ENCODE measurements around the gene ZFP82. TPM values are rescaled to one million over a fixed set of nuclear protein-coding genes. Genes with fewer than 3 reads are reported as not detected.

The ZFP82 gene
- total RNA-seq, 1 experiment from 2014 or later, result 3.4 TPM

DNA sequence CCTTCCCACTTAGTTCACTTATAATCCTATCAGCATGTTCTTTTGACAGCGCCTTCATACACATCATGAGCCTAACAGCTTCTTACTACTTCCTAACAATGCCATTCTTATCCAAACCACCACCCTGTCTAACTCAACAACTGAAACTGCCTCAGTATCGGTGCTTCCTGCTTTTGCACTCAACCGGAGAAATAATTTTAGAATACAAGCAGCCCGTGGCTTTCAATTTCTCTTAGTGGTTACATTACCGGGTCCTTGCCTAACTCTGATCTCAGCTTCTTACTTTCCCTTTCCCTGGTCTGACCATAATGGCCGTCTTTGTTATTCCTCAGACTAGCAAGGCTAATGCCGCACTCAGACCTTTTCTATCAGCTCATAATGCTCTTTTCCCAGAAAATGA is 17.0 kb downstream of the ZFP82 start:
- H3K4me3 ChIP-seq, result no peak overlapping the region
- H3K27me3 ChIP-seq (replicated peaks), result no peaks in the 10 kb centered on the region
- H3K36me3 ChIP-seq, result peaks cover 7% of the 10 kb centered on the region
- H3K9me3 ChIP-seq (replicated peaks), result 0 out of 2 replicates have a peak, but pooled peaks cover 6% of the 10 kb centered on the region
- no peak for DNase-seq (ENCODE audit: low read depth in 1 of 2, low spot score in 2 of 2)
- H3K27ac ChIP-seq, result no peak overlapping the region
- no peaks in the 10 kb centered on the region for H3K4me1 ChIP-seq (replicated peaks)

- Histone ChIP-seq H3K4me1 (replicated peaks) (no peaks in the 10 kb centered on the region), H3K36me3 (peaks cover 15% of the 10 kb centered on the region), H3K27ac (no peak overlapping the region), H3K9me3 (replicated peaks) (peaks cover 15% of the 10 kb centered on the region), H3K4me3 (no peak overlapping the region), H3K27me3 (replicated peaks) (no peaks in the 10 kb centered on the region)
- DNase-seq (ENCODE audit: low read depth in 1 of 2, low spot score in 2 of 2), result no peak
Measured at GRCh38 chr19:36398571-36398970, 19.9 kb downstream of the ZFP82 start.

DNA sequence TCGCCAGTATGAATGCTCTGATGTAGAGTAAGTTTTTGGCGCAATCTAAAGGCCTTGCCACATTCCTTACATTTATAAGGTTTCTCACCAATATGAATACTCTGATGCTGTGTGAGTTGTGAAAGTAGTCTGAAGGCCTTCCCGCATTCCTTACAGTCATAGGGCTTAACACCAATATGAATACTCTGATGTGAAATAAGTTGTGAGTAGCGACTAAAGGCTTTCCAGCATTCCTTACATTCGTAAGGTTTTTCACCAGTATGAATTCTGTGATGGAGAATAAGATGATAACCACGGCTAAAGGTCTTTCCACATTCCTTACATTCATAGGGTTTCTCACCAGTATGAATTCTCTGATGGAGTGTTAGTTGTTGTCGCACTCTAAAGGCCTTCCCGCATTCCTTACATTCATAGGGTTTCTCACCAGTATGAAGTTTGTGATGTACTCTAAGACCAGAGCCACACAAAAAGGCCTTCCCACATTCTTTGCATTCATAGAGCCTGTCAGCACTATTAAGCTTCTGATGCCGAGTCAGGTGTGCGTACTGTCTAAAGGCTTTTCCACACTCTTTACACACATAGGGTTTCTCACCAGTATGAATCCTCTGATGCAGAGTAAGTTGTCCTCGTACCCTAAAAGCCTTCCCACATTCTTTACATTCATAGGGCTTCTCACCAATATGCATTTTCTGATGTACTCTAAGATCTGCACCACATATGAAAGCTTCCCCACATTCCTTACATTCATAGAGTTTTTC is 25.3 kb downstream of the ZFP82 start:
- peaks cover 34% of the 10 kb centered on the region for H3K9me3 ChIP-seq (replicated peaks)
- H3K4me3 ChIP-seq, result no peak overlapping the region
- H3K27ac ChIP-seq, result no peak overlapping the region
- DNase-seq (ENCODE audit: low read depth in 1 of 2, low spot score in 2 of 2), result no peak
- H3K27me3 ChIP-seq (replicated peaks), result no peaks in the 10 kb centered on the region
- H3K4me1 ChIP-seq (replicated peaks), result no peaks in the 10 kb centered on the region
- peaks cover 27% of the 10 kb centered on the region for H3K36me3 ChIP-seq

GRCh38 chr19:36379510-36379819 is 39.0 kb downstream of the ZFP82 start:
- Histone ChIP-seq H3K36me3 (no peaks in the 10 kb centered on the region), H3K27me3 (replicated peaks) (no peaks in the 10 kb centered on the region), H3K4me3 (peak overlapping the region; percentile 52), H3K4me1 (replicated peaks) (no peaks in the 10 kb centered on the region), H3K9me3 (replicated peaks) (peaks cover 6% of the 10 kb centered on the region; the same call in 1 of the 2 replicates), H3K27ac (no peak overlapping the region)
- DNase-seq (ENCODE audit: low read depth in 1 of 2, low spot score in 2 of 2), result no peak

GRCh38 chr19:36378625-36379509 is 39.6 kb downstream of the ZFP82 start, which contains the start of gene ZFP14:
TSS of gene ZFP14 (minus strand) at chr19:36379201. CDS start at chr19:36367892, 11,309 bp downstream.
- Histone ChIP-seq H3K4me3 (peak within 1 kb of the TSS; percentile 52), H3K27ac (no peak within 1 kb of the TSS), H3K4me1 (replicated peaks) (no peaks in the 10 kb centered on the region), H3K9me3 (replicated peaks) (peaks cover 6% of the 10 kb centered on the region; the same call in 1 of the 2 replicates), H3K36me3 (no peaks in the 10 kb centered on the region), H3K27me3 (replicated peaks) (no peaks in the 10 kb centered on the region)
- peak; percentile 77 to 82 for DNase-seq (ENCODE audit: low read depth in 1 of 2, low spot score in 2 of 2)

DNA sequence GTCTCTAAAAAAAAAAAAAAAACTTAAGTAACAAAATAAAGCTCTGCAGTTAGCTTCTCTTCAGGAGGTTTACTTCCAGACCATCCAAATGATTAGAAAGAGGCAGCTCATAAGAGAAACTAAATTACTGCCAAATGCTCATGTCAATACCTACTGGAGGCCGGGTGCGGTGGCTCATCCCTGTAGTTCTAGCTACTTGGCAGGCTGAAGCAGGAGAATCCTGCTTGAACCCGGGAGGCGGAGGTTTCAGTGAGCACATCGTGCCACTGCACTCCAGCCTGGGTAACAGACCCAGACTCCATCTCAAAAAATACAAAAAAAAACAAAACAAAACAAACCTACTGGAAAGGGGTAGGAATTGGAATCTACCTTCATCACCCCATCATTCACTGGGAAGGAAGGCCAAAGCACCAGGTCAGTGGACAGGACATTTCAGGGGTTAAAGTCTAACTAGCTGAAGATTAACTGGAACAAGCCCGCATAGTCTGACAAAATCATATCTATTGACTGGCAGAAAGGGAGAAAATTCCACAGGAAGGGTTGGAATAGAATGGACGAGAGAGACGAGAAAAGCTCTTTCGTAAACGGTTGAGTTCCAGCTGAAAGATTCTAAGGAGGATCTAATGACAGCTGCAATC is 40.8 kb downstream of the ZFP82 start:
- Histone ChIP-seq H3K27me3 (replicated peaks) (no peaks in the 10 kb centered on the region), H3K4me3 (no peak overlapping the region), H3K9me3 (replicated peaks) (peaks cover 6% of the 10 kb centered on the region; the same call in 1 of the 2 replicates), H3K27ac (no peak overlapping the region), H3K36me3 (no peaks in the 10 kb centered on the region), H3K4me1 (replicated peaks) (no peaks in the 10 kb centered on the region)
- no peak for DNase-seq (ENCODE audit: low read depth in 1 of 2, low spot score in 2 of 2)

DNA sequence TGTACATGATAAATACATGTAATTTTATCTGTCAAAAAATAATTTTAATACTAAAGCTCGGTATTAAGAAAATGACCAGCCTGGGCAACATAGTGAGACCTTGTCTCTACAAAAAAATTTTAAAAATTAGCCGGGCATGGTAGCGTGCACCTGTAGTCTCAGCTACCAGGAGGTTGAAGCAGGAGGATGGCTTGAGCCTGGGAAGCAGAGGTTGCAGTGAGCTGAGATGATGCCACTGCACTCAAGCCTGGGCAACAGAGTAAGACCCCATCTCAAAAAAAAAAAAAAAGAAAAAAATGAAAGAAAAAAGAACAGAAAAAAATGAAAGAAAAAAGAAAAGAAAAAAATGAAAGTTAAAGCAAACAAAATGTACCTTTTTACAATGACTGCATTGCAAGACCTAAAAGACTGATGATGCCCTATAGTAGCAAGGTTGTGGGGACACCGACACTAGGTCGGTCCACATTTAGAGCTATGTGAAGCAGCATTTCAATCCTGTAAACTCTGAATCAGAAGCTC is 44.7 kb downstream of the ZFP82 start:
- H3K4me1 ChIP-seq (replicated peaks), result no peaks in the 10 kb centered on the region
- DNase-seq (ENCODE audit: low read depth in 1 of 2, low spot score in 2 of 2), result no peak
- no peaks in the 10 kb centered on the region for H3K36me3 ChIP-seq
- H3K27me3 ChIP-seq (replicated peaks), result no peaks in the 10 kb centered on the region
- no peak overlapping the region for H3K27ac ChIP-seq
- H3K4me3 ChIP-seq, result no peak overlapping the region
- H3K9me3 ChIP-seq (replicated peaks), result peaks cover 7% of the 10 kb centered on the region; the same call in 1 of the 2 replicates

GRCh38 chr19:36371886-36372285 is 46.6 kb downstream of the ZFP82 start:
- no peak for DNase-seq (ENCODE audit: low read depth in 1 of 2, low spot score in 2 of 2)
- H3K4me1 ChIP-seq (replicated peaks), result no peaks in the 10 kb centered on the region
- no peaks in the 10 kb centered on the region for H3K36me3 ChIP-seq
- H3K4me3 ChIP-seq, result no peak overlapping the region
- H3K27ac ChIP-seq, result no peak overlapping the region
- H3K27me3 ChIP-seq (replicated peaks), result no peaks in the 10 kb centered on the region
- H3K9me3 ChIP-seq (replicated peaks), result peaks cover 7% of the 10 kb centered on the region; the same call in 1 of the 2 replicates

DNA sequence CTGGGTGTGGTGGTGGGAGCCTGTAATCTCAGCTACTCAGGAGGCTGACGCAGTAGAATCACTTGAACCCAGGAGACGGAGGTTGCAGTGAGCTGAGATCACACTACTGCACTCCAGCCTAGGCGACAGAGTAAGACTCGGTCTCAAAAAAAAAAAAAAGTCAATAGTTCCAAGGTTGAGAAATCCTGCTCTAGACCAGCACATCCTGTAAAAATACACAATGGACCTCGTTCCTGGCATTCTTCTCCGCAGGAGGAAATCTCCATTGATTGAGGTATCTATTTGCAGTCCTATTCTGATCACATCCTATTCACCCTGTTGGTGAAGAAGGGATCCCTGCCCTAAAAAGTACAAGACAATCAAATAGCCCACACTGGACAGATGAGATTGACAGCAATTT is 54.6 kb downstream of the ZFP82 start:
- no peaks in the 10 kb centered on the region for H3K27me3 ChIP-seq (replicated peaks)
- no peaks in the 10 kb centered on the region for H3K4me1 ChIP-seq (replicated peaks)
- H3K27ac ChIP-seq, result no peak overlapping the region
- DNase-seq (ENCODE audit: low read depth in 1 of 2, low spot score in 2 of 2), result no peak
- no peak overlapping the region for H3K4me3 ChIP-seq
- H3K36me3 ChIP-seq, result no peaks in the 10 kb centered on the region; the same call in 1 of the 2 replicates
- H3K9me3 ChIP-seq (replicated peaks), result peaks cover 4% of the 10 kb centered on the region; the same call in 1 of the 2 replicates

Other genes starting within 250 kb of the ZFP82 start
- 2.4 and 17.9 TPM in 2 replicates for gene ZNF565, start 204.0 kb downstream of the ZFP82 start, total RNA-seq (2014; rRNA removed; shearing (Covaris generic))
- gene ZNF146, start 203.5 kb downstream of the ZFP82 start, total RNA-seq (2014; rRNA removed; shearing (Covaris generic)), result 125 and 135 TPM in 2 replicates
- 1.1 and 1.2 TPM in 2 replicates for gene ZFP14, start 39.4 kb downstream of the ZFP82 start, total RNA-seq (2014; rRNA removed; shearing (Covaris generic))
- 3.6 and 3.7 TPM in 2 replicates for gene ZNF566, start 70.9 kb upstream of the ZFP82 start, total RNA-seq (2014; rRNA removed; shearing (Covaris generic))
- gene ZNF260, start 109.6 kb upstream of the ZFP82 start, total RNA-seq (2014; rRNA removed; shearing (Covaris generic)), result 6.9 and 7.7 TPM in 2 replicates
- 2.1 and 3.4 TPM in 2 replicates for gene ZNF529, start 154.6 kb upstream of the ZFP82 start, total RNA-seq (2014; rRNA removed; shearing (Covaris generic))
- gene ZNF382, start 186.7 kb upstream of the ZFP82 start, total RNA-seq (2014; rRNA removed; shearing (Covaris generic)), result 0.16 and 1.2 TPM in 2 replicates
- gene ZNF461, start 248.2 kb upstream of the ZFP82 start, total RNA-seq (2014; rRNA removed; shearing (Covaris generic)), result 3.1 and 11.2 TPM in 2 replicates

All from SJSA1 (cell line).